GM12891 (cell line): ENCODE measurements around the gene IL3RA.

ENCODE experiments used
- POLR2A ChIP-seq: IDR thresholded peaks from 2 replicates; pipeline ENCODE4 v1.6.1; 2011; ENCODE audit warnings: low read depth, low read length, control low read depth
- POLR2AphosphoS5 ChIP-seq: IDR thresholded peaks from 2 replicates; pipeline ENCODE4 v1.6.1; 2011; ENCODE audit warnings: low read depth, low read length, control low read depth
- POU2F2 ChIP-seq: IDR thresholded peaks from 2 replicates; pipeline ENCODE4 v1.6.1; 2011; ENCODE audit warnings: low read depth, mild to moderate bottlenecking, control low read depth, low read length, moderate library complexity
- SPI1 ChIP-seq: IDR thresholded peaks from 2 replicates; pipeline ENCODE4 v1.6.1; 2011; ENCODE audit warnings: low read depth, low read length, control low read depth
- TAF1 ChIP-seq: IDR thresholded peaks from 2 replicates; pipeline ENCODE4 v1.6.1; 2011; ENCODE audit warnings: low read depth, low read length, control low read depth

DNA sequence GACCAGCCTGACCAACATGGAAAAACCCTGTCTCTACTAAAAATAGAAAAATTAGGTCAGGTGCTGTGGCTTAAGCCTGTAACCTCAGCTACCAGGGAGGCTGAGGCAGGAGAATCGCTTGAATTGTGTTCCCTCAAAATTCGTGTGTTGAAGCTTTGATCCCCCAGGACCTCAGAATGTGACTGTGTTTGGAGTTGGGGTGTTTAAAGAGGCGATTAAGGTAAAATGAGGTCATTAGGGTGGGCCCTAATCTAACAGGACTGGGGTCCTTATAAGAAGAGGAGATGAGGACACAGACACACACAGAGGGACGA, 31.8 kb downstream of the IL3RA start:
- TF ChIP-seq POLR2AphosphoS5 (no peak), SPI1 (no peak), POLR2A (no peak), POU2F2 (no peak), TAF1 (no peak)
